Brain microvascular endothelial cell (primary cell): ENCODE results near the gene LIX1.

ENCODE experiments used
- DNase-seq: peaks from one replicate; pipeline ENCODE4 v3.0.0-alpha.2; 2020
- H3K27ac ChIP-seq: fragments of 250-450 bp; sonication (Bioruptor Pico); 2 replicates; pipeline ENCODE4 v1.5.1; 2020; ENCODE audit warnings: mild to moderate bottlenecking, moderate library complexity
- H3K27me3 ChIP-seq: fragments of 250-450 bp; sonication (Bioruptor Pico); replicated peaks from 2 replicates; pipeline ENCODE4 v1.5.1; 2020; ENCODE audit warnings: mild to moderate bottlenecking
- H3K36me3 ChIP-seq: fragments of 250-450 bp; sonication (Bioruptor Pico); replicated peaks from 2 replicates; pipeline ENCODE4 v1.5.1; 2020; ENCODE audit warnings: mild to moderate bottlenecking
- H3K4me3 ChIP-seq: 2 replicates; pipeline ENCODE4 v1.5.1; 2011; ENCODE audit warnings: low read depth, mild to moderate bottlenecking, control low read depth, low read length, moderate library complexity
- CTCF ChIP-seq: IDR thresholded peaks from 2 replicates; pipeline ENCODE4 v1.5.1; 2011; ENCODE audit warnings: low read depth, mild to moderate bottlenecking, moderate library complexity, low read length, control low read depth, inconsistent platforms; ENCODE audit errors: missing control alignments
- in situ Hi-C: cut with HindIII; loops from 2 replicates; pipeline ENCODE4 v1.10.0; 2017; ENCODE audit warnings: low sequenced_read_pairs, low pct_ligation_motif_present

The LIX1 gene

DNA sequence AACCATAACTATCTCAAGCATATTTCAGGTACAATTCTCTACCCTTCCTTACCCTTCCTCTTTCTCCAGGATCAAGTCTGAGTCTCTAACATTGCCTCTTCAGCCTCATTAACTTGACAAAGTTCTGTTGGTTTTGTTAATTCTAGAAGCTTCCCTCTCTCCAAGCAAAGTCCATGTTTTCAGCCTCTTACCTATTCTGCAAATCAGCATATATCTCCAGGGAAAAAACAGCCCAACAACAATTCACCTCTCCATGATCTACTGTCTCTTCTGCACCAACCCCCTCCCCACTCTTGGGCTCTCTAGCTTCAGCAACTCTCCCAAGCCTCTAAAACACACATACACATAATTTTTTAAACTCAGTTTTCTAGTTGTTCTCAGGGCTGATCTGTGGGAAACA lies 72.2 kb downstream of the LIX1 start:
- H3K27ac ChIP-seq, result no peak overlapping the region
- no peak for TF ChIP-seq CTCF
- in situ Hi-C loops, result no loop called here

GRCh38 chr5:97067296-97067850 lies 75.0 kb downstream of the LIX1 start:
- H3K4me3 ChIP-seq, result no peak overlapping the region
- H3K27me3 ChIP-seq, result no peaks in the 10 kb centered on the region
- TF ChIP-seq CTCF, result no peak
- no peak for DNase-seq
- H3K27ac ChIP-seq, result no peak overlapping the region
- no peaks in the 10 kb centered on the region for H3K36me3 ChIP-seq
- in situ Hi-C loops, result no loop called here

More for the DNA sequence above, 72.2 kb downstream of the LIX1 start:
- no peaks in the 10 kb centered on the region for H3K27me3 ChIP-seq
- no peak overlapping the region for H3K4me3 ChIP-seq
- DNase-seq, result no peak
- no peaks in the 10 kb centered on the region for H3K36me3 ChIP-seq

DNA sequence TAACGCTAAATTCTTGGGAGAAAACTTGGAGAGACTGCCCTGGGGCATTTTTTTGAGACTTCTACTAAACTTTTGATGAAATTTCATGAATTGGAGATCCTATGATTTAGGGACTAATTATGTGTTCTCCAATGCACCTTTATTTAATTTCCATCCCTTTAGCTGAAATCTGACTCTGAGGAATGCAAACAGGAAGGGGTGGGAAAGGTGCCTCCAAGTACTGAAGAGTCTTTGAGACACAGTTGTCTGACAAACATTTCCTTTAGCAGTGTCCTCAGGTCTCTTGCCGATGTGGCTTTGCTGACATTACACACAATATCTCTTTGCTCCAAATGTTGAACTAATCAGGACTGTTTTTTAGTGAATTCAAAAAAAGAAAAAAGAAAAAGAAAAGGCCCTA lies 76.9 kb downstream of the LIX1 start:
- no peaks in the 10 kb centered on the region for H3K27me3 ChIP-seq
- in situ Hi-C loops, result no loop called here
- H3K36me3 ChIP-seq, result no peaks in the 10 kb centered on the region
- no peak overlapping the region for H3K27ac ChIP-seq
- no peak for DNase-seq
- no peak overlapping the region for H3K4me3 ChIP-seq
- no peak for TF ChIP-seq CTCF

GRCh38 chr5:97063251-97063650 lies 79.2 kb downstream of the LIX1 start:
- in situ Hi-C loops, result no loop called here
- Histone ChIP-seq H3K27ac (no peak overlapping the region), H3K36me3 (no peaks in the 10 kb centered on the region), H3K4me3 (no peak overlapping the region), H3K27me3 (no peaks in the 10 kb centered on the region)
- DNase-seq, result no peak
- no peak for TF ChIP-seq CTCF

GRCh38 chr5:97062046-97062445 lies 80.4 kb downstream of the LIX1 start:
- TF ChIP-seq CTCF, result no peak
- no peak for DNase-seq
- no peak overlapping the region for H3K4me3 ChIP-seq

GRCh38 chr5:97056263-97056662 lies 86.1 kb downstream of the LIX1 start:
- in situ Hi-C loops, result no loop called here
- Histone ChIP-seq H3K27me3 (no peaks in the 10 kb centered on the region), H3K4me3 (no peak overlapping the region), H3K36me3 (no peaks in the 10 kb centered on the region), H3K27ac (no peak overlapping the region)
- DNase-seq, result no peak
- no peak for TF ChIP-seq CTCF

More at GRCh38 chr5:97062046-97062445, 80.4 kb downstream of the LIX1 start:
- Histone ChIP-seq H3K27me3 (no peaks in the 10 kb centered on the region), H3K36me3 (no peaks in the 10 kb centered on the region), H3K27ac (no peak overlapping the region)
- in situ Hi-C loops, result no loop called here
